SH-SY5Y (cell line): Measurements from ENCODE around the gene KRT4.

Experiments used
- GATA2 ChIP-seq: IDR thresholded peaks from 2 replicates; pipeline ENCODE4 v1.6.1; 2011; ENCODE audit warnings: mild to moderate bottlenecking, low read depth, low read length
- GATA3 ChIP-seq: IDR thresholded peaks from 2 replicates; pipeline ENCODE4 v1.6.1; 2011; ENCODE audit warnings: low read depth, mild to moderate bottlenecking, low read length, moderate library complexity

- TF ChIP-seq GATA3 (no peak), GATA2 (no peak)
Measured at GRCh38 chr12:52777566-52777965, 36.4 kb downstream of the KRT4 start.
